Measurements from ENCODE around the gene DENND2D. TPM values are rescaled to one million over a fixed set of nuclear protein-coding genes. Genes with fewer than 3 reads are reported as not detected.
A peak's percentile ranks its signal among the peaks of the same experiment; 100 is the strongest.

Gene DENND2D
- total and polyA plus RNA-seq, 2 donors (not counting 3 experiments of a cell fraction or from before 2014, with no cell fraction given), result 0.41 to 1.00 TPM

- Histone ChIP-seq H3K36me3 (ENCODE audit: control insufficient read depth in 2 of 2, extremely low read depth in 1 of 2, insufficient read depth in 2 of 2, low read length in 2 of 2) (no peaks in the 10 kb centered on the region), H3K9me3 (replicated peaks; ENCODE audit: control insufficient read depth, insufficient read depth, low read length) (no peaks in the 10 kb centered on the region), H3K27me3 (ENCODE audit: control insufficient read depth in 2 of 2, insufficient read depth in 2 of 2, low read length in 2 of 2) (peaks cover 5% of the 10 kb centered on the region in 2 experiments), H3K4me1 (ENCODE audit: control insufficient read depth, extremely low read depth, insufficient read depth, low read length) (no peaks in the 10 kb centered on the region), H3K27ac (ENCODE audit: insufficient read depth, low read depth, low read length) (no peak overlapping the region), H4K20me1 (replicated peaks; ENCODE audit: control insufficient read depth, extremely low read depth, insufficient read depth, low read length) (no peaks in the 10 kb centered on the region), H3K9ac (replicated peaks; ENCODE audit: extremely low read depth, insufficient read depth, low read length) (no peak overlapping the region), H3K4me3 (replicated peaks in 1 of 3; ENCODE audit: insufficient read depth in 1 of 3, low read depth in 1 of 3, low read length in 3 of 3) (no peak overlapping the region), H2AFZ (ENCODE audit: low read depth, low read length) (no peak overlapping the region), H3K9me1 (replicated peaks; ENCODE audit: control insufficient read depth, extremely low read depth, insufficient read depth, low read length) (no peaks in the 10 kb centered on the region), H3K79me2 (ENCODE audit: control insufficient read depth, insufficient read depth, low read length) (no peaks in the 10 kb centered on the region), H3K4me2 (ENCODE audit: insufficient read depth, low read length) (no peak overlapping the region)
- FAIRE-seq (no peak), DNase-seq (ENCODE audit: low read depth, low spot score) (no peak)
- intact Hi-C loops (cut with micrococcal nuclease) (no loop called here), dilution Hi-C loops (cut with MboI; ENCODE audit: extremely low pct_ligation_motif_present, low sequenced_read_pairs) (no loop called here)
- ChIA-PET CTCF (interaction anchor here (1.9 kb wide), 1 partner anchor 9 kb away, joined by 7 read pairs; no protein-coding TSS in a partner anchor), POLR2A (interaction anchor here (0.7 kb wide), 1 partner anchor 875 kb away, joined by 7 read pairs; the partner anchor contains the start of gene RBM15)
- BruUV-seq (replicated peaks), result TSS peak; percentile 28
- no peak for TF ChIP-seq MAX (IDR thresholded peaks at IDR 0.05; ENCODE audit: insufficient read depth, insufficient read length)
- no peak for TF ChIP-seq POLR2A (IDR thresholded peaks at IDR 0.05; ENCODE audit: low read depth, low read length)
- TF ChIP-seq EZH2 (IDR thresholded peaks at IDR 0.05; ENCODE audit: borderline replicate concordance, low read depth, low read length, severe bottlenecking), result no peak
- TF ChIP-seq POLR2AphosphoS5 (IDR thresholded peaks at IDR 0.05; ENCODE audit: insufficient read depth, low read depth, low read length), result no peak
- TF ChIP-seq CTCF (IDR thresholded peaks at IDR 0.05; ENCODE audit: extremely low read depth in 1 of 2, insufficient read depth in 1 of 2, low read depth in 1 of 2, low read length in 2 of 2), result no peak
- no peak for TF ChIP-seq MYC (IDR thresholded peaks at IDR 0.05; ENCODE audit: low read depth, low read length)
- TF ChIP-seq GATA2 (IDR thresholded peaks at IDR 0.05; ENCODE audit: insufficient read depth, insufficient read length, low read depth, low read length), result no peak
- TF ChIP-seq JUN (IDR thresholded peaks at IDR 0.05; ENCODE audit: borderline replicate concordance, insufficient read depth, insufficient read length, low read depth), result no peak
- no peak for TF ChIP-seq FOS (IDR thresholded peaks at IDR 0.05; ENCODE audit: borderline replicate concordance, insufficient read depth, low read length)
Observed at GRCh38 chr1:111214074-111214801, 13.8 kb upstream of the DENND2D start.

Data from endothelial cell of umbilical vein (primary cell).